ENCODE results near the gene ZNF593. TPM values are rescaled to one million over a fixed set of nuclear protein-coding genes. Genes with fewer than 3 reads are reported as not detected.

ZNF593 gene
- total and polyA plus RNA-seq, 9 of the 15 experiments (the other 6 are each of a cell fraction or from before 2014, with no cell fraction given) = 9.8 to 334 (median 48.2) TPM

DNA sequence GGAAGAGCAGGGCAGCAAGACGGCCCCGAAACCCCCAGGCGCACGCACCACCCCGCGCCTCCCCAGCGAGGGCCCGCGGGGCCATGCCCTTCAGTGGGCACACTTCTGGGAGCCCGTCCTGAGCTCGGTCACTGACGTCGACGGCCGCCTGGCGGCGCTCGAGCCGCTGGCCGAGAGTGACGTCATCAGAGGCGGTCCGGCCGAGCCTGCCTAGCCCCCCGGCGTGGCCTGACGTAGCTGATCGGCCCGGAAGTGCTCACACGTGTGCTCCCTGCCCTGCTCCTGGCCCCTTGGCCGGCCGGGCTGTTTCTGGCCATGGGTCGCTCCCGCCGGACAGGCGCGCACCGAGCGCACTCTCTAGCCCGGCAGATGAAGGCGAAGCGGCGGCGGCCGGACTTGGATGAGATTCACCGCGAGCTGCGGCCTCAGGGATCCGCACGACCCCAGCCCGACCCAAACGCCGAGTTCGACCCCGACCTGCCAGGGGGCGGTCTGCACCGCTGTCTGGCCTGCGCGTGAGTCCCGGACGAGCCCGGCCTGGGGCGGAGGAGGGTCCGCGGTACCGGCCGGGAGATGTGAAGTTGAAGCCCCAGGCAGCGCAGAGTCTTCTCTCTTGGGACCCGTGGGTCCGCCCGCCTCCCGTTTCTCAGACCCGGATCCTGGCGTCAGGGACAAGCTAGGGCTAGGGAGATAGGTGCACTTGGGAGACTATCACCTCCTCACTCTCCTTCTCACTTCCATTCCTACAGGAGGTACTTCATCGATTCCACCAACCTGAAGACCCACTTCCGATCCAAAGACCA lies at the start of gene ZNF593 (continued):
- TF ChIP-seq BCL6 (CRISPR knock-in tag; IDR thresholded peaks at IDR 0.05) (no peak), ELF1 (tag; IDR thresholded peaks at IDR 0.05) (peak; percentile 96), CUX1 (CRISPR knock-in tag; IDR thresholded peaks at IDR 0.05) (0 out of 2 replicates have a peak, but pooled peaks have one; percentile 37), E2F3 (CRISPR knock-in tag; IDR thresholded peaks at IDR 0.05) (peak; percentile 23; the same call in 1 of the 2 replicates), ZNF57 (CRISPR knock-in tag; IDR thresholded peaks at IDR 0.05) (0 out of 2 replicates have a peak, but pooled peaks have one; percentile 34), KLF1 (tag; IDR thresholded peaks at IDR 0.05) (peak; percentile 90), FUS (optimal IDR thresholded peaks at IDR 0.05; ENCODE audit: low read depth, low read length) (peak; percentile 42), ARID2 (IDR thresholded peaks at IDR 0.05) (no peak), BCOR (IDR thresholded peaks at IDR 0.05) (peak; percentile 44; the same call in 1 of the 2 replicates), FOXA3 (CRISPR knock-in tag; conservative IDR thresholded peaks at IDR 0.05 in 1 of 2, IDR thresholded peaks at IDR 0.05 in 1 of 2) (no peak), NR3C1 (CRISPR knock-in tag; IDR thresholded peaks at IDR 0.05) (peak; percentile 81; the same call in 1 of the 2 replicates), ZNF311 (CRISPR knock-in tag; IDR thresholded peaks at IDR 0.05) (no peak), SOX6 (IDR thresholded peaks at IDR 0.05) (peak; percentile 65), SMAD2 (IDR thresholded peaks at IDR 0.05; ENCODE audit: low read depth, low read length) (no peak), GMEB1 (CRISPR knock-in tag; IDR thresholded peaks at IDR 0.05) (peak; percentile 72)
- TF ChIP-seq, protein P1, sequence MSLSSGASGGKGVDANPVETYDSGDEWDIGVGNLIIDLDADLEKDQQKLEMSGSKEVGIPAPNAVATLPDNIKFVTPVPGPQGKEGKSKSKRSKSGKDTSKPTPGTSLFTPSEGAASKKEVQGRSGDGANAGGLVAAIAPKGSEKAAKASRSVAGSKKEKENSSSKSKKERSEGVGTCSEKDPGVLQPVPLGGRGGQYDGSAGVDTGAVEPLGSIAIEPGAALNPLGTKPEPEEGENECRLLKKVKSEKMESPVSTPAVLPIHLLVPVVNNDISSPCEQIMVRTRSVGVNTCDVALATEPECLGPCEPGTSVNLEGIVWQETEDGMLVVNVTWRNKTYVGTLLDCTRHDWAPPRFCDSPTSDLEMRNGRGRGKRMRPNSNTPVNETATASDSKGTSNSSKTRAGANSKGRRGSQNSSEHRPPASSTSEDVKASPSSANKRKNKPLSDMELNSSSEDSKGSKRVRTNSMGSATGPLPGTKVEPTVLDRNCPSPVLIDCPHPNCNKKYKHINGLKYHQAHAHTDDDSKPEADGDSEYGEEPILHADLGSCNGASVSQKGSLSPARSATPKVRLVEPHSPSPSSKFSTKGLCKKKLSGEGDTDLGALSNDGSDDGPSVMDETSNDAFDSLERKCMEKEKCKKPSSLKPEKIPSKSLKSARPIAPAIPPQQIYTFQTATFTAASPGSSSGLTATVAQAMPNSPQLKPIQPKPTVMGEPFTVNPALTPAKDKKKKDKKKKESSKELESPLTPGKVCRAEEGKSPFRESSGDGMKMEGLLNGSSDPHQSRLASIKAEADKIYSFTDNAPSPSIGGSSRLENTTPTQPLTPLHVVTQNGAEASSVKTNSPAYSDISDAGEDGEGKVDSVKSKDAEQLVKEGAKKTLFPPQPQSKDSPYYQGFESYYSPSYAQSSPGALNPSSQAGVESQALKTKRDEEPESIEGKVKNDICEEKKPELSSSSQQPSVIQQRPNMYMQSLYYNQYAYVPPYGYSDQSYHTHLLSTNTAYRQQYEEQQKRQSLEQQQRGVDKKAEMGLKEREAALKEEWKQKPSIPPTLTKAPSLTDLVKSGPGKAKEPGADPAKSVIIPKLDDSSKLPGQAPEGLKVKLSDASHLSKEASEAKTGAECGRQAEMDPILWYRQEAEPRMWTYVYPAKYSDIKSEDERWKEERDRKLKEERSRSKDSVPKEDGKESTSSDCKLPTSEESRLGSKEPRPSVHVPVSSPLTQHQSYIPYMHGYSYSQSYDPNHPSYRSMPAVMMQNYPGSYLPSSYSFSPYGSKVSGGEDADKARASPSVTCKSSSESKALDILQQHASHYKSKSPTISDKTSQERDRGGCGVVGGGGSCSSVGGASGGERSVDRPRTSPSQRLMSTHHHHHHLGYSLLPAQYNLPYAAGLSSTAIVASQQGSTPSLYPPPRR (CRISPR knock-in tag; IDR thresholded peaks at IDR 0.05; ENCODE audit: borderline replicate concordance) = 0 out of 2 replicates have a peak, but pooled peaks have one; percentile 41
